IPS-NIHi11 (cell line): ENCODE results near the gene CLSTN1.
"Not testable (repeated sequence)": the region's sequence is repeated elsewhere in the genome, so short reads cannot be mapped to it uniquely, and the experiment has no call there.

ENCODE experiments used
- DNase-seq: peaks from one replicate; pipeline ENCODE4 v3.0.0; 2012; ENCODE audit warnings: mixed read lengths, low spot score

Gene CLSTN1

GRCh38 chr1:9794081-9794480 lies 29.7 kb downstream of the CLSTN1 start:
- DNase-seq: no peak

- DNase-seq: no peak
Observed at GRCh38 chr1:9793291-9793690, 30.5 kb downstream of the CLSTN1 start.

DNA sequence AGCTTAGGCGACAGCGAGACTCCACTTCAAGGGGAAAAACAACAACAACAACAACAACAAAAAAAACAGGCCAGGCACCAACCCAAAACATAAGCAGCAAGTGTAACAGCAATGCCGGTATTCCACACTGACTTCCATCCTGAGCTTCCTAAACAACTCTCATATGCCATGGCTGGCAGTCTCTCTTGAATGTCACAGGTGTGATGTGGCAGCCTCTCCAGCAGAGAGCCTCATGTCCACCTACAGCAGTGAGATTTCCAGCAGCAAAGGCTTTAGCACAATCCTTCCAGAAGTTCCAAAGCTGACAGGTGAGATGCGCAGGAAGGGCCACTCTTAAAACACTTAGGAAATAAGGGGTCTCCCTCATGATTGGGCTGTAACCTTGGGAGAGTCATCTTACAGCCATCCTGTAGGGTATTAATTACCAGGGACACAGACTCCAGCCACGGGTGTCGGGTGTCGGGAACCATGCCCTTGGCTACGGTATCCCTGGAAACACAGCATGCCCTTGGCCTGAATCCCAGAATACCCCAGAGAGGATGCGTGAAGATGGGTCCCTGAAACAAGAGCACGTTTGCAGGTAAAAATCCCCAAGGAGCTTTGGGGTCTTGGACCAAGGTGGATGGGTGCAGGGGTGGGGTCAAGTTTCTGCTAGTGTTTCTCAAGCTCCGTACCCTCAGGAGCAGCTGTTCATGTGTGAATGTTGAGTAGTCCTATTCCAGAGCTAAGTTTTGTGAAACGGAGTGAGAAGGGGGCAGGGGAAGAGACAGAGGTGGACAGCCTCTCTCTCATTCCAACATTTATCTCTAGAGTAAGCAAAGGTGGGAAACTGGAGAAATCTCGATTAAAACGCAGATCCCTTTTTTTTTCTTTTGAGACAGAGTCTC lies 31.4 kb downstream of the CLSTN1 start:
- DNase-seq: peak; percentile 85

GRCh38 chr1:9789700-9790099 lies 34.1 kb downstream of the CLSTN1 start:
- DNase-seq: not testable (repeated sequence)

DNA sequence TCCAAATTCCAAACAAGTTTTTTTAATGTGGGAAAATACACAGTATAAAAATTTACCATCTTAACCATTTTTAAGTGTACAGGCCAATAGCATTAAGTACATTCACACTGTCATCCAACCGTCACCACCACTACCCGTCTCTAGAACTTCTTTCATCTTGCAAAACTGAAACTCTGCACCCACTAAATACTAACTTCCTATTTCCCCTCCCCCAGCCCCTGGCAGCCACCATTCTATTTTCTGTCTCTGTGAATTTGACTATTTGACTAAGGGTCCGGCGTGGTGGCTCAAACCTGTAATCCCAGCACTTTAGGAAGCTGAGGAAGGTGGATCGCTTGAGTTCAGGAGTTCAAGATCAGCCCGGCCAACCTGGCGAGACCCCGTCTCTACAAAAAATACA lies 36.1 kb downstream of the CLSTN1 start:
- no peak for DNase-seq

GRCh38 chr1:9785406-9785805 lies 38.4 kb downstream of the CLSTN1 start:
- no peak for DNase-seq

- DNase-seq: peak; percentile 62
Observed at GRCh38 chr1:9784508-9785133, 39.1 kb downstream of the CLSTN1 start.

GRCh38 chr1:9782897-9783296 lies 40.9 kb downstream of the CLSTN1 start:
- no peak for DNase-seq

DNA sequence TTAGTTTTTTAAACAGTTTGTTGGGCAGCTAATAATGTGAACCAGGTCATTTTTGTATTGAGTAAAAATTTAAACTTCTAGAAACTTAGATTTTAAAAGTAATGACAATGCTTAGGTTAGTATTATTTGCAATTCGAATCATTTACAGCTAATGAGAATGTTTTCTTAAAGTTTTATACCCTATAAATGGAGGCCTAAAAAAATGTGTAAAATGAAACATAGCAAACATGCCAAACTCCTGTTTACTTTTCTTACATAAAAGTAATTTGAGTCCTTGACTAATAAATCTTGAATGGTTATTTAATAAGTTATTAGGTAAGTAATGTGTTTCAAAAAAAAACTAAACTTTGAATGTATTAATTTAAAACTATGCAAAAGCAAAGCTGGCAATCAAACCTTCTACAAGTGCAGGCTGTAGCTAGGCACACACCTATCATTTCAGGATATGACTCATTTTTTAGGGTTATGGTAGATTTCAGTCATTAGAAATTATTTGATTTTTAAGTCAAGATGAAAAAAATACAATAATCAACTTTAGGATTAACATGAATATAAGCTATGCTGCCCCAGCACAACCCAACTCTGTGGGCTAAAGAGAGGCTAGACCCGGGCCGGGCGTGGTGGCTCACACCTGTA lies 41.5 kb downstream of the CLSTN1 start:
- DNase-seq: no peak

GRCh38 chr1:9780554-9781110 lies 43.1 kb downstream of the CLSTN1 start:
- DNase-seq: no peak

DNA sequence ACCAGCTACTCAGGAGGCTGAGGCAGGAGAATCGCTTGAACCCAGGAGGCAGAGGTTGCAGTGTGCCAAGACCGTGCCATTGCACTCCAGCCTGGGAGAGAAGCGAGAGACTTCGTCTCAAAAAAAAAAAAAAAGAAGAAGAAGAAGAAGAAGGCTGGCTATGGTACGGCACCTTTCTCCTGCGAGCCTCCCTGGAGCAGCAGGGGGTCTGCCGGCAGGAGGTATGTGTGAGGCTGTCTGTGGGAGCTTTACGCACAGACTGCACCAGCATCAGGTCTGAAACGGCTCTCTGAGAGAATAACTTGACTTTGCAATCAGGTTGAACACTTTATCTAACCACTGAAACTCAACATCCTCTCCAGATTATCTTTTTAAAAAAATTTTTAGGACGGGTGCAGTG lies 44.9 kb downstream of the CLSTN1 start:
- no peak for DNase-seq

DNA sequence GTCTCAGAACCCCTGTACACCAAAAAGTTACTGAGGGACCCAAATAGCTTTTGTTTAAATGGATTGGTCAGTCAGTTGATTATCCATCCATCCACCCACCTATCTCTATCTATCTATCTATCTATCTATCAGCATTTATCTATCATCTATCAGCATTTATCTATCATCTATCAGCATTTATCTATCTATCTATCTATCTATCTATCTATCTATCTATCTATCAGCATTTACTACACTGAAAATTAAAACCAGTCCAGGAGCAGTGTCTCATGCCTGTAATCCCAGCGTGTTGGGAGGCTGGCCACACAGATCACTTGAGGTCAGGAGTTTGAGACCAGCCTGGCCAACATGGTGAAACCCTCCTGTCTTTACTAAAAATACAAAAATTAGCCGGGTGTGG lies 47.1 kb downstream of the CLSTN1 start:
- DNase-seq: no peak

DNA sequence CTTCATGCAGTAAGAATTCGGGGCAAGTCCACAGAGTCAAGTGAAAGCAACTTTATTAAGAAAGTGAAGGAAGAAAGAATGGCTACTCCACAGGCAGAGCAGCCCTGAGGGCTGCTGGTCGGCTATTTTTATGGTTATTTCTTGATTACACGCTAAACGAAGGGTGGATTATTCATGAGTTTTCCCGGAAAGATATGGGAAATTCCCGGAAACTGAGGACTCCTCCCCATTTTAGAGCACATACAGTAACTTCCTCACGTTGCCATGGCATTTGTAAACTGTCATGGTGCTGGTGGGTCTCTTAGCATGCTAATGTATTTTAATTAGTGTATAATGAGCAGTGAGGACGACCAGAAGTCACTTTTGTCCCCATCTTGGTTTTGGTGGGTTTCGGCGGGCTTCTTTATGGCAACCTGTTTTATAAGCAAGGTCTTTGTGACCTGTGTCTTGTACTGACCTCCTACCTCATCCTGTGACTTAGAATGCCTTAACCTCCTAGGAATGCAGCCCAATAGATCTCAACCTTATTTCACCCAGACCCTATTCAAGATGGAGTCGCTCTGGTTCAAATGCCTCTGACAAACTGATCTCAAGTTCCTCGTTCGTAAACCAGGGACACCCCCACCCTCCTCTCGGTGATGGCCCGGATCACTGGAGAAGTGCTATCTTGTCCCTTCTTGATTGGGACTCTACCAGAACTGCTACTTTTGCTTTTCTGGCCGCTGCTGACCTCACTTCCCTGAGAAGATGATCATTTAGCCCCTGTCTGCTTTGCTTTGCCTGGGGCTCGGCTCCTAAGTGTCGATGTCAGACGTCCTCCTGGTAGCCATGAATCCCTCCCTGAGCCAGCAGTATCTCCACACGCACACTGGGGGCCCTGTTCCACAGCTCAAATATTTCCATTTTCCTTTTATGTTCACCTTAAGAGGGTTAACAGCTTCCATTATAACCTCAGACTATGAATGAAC lies 48.8 kb downstream of the CLSTN1 start:
- DNase-seq: no peak

DNA sequence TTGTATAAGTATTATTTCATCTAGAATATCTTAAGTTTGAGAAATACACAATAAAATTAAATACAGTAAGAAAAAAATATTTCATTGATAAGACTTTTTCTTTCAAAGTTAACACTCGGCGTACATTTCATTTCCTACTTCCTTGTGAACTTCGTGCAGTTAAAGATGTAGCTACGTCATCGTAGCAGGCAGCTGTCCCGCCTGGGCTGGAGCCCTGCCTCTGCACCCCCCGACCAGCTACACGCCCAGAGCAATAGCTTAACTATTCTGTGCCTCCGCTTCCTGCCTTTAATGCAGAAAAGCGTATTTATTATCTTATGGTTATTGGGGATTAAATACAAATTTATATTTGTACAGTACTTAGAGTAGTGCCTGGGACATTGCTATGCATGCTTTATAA lies 53.5 kb downstream of the CLSTN1 start:
- DNase-seq: no peak

GRCh38 chr1:9768983-9769382 lies 54.8 kb downstream of the CLSTN1 start:
- no peak for DNase-seq

- DNase-seq: peak; percentile 51
Observed at GRCh38 chr1:9767964-9768668, 55.6 kb downstream of the CLSTN1 start.

- no peak for DNase-seq
Observed at GRCh38 chr1:9766759-9767442, 56.9 kb downstream of the CLSTN1 start.

GRCh38 chr1:9764550-9764949 lies 59.2 kb downstream of the CLSTN1 start:
- DNase-seq: no peak

GRCh38 chr1:9763914-9764313 lies 59.9 kb downstream of the CLSTN1 start:
- DNase-seq: no peak

DNA sequence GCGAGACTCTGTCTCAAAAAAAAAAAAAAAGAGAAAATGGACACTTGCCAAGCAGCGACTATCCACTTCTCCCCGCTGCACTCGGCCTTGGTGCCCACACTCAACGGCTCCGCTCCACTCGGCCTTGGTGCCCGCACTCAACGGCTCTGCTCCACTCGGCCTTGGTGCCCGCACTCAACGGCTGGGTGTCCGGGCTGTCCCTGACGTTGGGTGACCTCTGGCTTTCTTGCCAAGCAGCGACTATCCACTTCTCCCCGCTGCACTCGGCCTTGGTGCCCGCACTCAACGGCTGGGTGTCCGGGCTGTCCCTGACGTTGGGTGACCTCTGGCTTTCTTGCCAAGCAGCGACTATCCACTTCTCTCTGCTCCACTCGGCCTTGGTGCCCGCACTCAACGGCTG lies 61.3 kb downstream of the CLSTN1 start:
- DNase-seq: not testable (repeated sequence)
